Stomach (tissue), 4 donors: Measurements from ENCODE around the gene CORO1C.

Experiments used
- EP300 ChIP-seq: sonication (generic); formaldehyde crosslinking; IDR thresholded peaks from one replicate; pipeline ENCODE4 v1.6.1; 2017; ENCODE audit warnings: antibody characterized with exemption
- POLR2AphosphoS5 ChIP-seq, 3 donors: sonication (generic); formaldehyde crosslinking; IDR thresholded peaks; one replicate each; pipeline ENCODE4 v1.6.1; 2016; ENCODE audit warnings: antibody characterized with exemption in 3 of 3
- TF ChIP-seq, protein P1 (sequence below), 7 experiments: fragments of 450-650 bp in 4 of 7; fragments of 200-600 bp in 3 of 7; sonication (generic) in 3 of 7; IDR thresholded peaks; one replicate each; pipeline ENCODE4 v1.5.1; 2016 to 2019; ENCODE audit warnings: antibody characterized with exemption in 7 of 7, control low read depth in 2 of 7, mild to moderate bottlenecking in 1 of 7

DNA sequence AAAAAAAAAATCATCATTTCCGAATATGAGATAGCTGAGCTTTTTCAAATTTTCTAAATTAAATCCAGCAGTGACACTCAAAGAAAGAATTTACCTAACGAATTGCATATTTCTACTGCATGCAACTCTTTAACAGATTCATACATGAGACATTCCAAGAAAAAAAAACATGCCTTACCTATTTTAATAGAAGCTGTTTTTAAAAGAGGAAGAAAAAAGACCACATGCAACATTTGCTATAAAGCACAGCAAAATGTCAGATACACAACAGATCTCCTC lies 18.5 kb downstream of the CORO1C start:
- TF ChIP-seq, protein P1, sequence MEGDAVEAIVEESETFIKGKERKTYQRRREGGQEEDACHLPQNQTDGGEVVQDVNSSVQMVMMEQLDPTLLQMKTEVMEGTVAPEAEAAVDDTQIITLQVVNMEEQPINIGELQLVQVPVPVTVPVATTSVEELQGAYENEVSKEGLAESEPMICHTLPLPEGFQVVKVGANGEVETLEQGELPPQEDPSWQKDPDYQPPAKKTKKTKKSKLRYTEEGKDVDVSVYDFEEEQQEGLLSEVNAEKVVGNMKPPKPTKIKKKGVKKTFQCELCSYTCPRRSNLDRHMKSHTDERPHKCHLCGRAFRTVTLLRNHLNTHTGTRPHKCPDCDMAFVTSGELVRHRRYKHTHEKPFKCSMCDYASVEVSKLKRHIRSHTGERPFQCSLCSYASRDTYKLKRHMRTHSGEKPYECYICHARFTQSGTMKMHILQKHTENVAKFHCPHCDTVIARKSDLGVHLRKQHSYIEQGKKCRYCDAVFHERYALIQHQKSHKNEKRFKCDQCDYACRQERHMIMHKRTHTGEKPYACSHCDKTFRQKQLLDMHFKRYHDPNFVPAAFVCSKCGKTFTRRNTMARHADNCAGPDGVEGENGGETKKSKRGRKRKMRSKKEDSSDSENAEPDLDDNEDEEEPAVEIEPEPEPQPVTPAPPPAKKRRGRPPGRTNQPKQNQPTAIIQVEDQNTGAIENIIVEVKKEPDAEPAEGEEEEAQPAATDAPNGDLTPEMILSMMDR (IDR thresholded peaks at IDR 0.05): no peak
- TF ChIP-seq EP300: no peak
- no peak for TF ChIP-seq POLR2AphosphoS5 (IDR thresholded peaks at IDR 0.05)
